Thyroid gland (tissue), 4 donors: ENCODE results near the gene APBB1IP.

Experiments
- POLR2A ChIP-seq, 2 donors: fragments of 450-650 bp; IDR thresholded peaks; one replicate each; pipeline ENCODE4 v1.6.1; 2017; ENCODE audit warnings: antibody characterized with exemption in 2 of 2, mild to moderate bottlenecking in 2 of 2, moderate library complexity in 1 of 2
- TF ChIP-seq, protein P1 (sequence below), 6 experiments: fragments of 200-600 bp in 3 of 6; fragments of 450-650 bp in 3 of 6; sonication (generic) in 3 of 6; IDR thresholded peaks; one replicate each; pipeline ENCODE4 v1.5.1; 2016 to 2019; ENCODE audit warnings: antibody characterized with exemption in 6 of 6, mild to moderate bottlenecking in 2 of 6, inconsistent platforms in 1 of 6, moderate library complexity in 1 of 6

DNA sequence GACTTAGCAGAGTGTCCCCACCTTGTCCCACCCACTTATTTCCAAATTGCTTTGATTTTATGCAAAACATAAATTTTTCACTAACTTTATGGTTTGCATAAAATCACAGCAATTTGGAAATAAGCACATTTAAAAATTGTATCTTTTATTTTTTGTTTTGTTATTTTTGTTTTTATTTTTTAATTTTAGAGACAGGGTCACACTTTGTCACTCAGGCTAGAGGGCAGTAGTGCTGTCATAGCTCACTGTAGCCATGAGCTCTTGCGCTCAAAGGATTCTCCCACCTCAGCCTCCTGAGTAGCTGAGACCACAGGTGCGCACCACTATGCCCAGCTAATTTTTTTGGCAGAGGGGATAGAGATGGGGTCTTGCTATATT, 43.2 kb downstream of the APBB1IP start:
- TF ChIP-seq, protein P1, sequence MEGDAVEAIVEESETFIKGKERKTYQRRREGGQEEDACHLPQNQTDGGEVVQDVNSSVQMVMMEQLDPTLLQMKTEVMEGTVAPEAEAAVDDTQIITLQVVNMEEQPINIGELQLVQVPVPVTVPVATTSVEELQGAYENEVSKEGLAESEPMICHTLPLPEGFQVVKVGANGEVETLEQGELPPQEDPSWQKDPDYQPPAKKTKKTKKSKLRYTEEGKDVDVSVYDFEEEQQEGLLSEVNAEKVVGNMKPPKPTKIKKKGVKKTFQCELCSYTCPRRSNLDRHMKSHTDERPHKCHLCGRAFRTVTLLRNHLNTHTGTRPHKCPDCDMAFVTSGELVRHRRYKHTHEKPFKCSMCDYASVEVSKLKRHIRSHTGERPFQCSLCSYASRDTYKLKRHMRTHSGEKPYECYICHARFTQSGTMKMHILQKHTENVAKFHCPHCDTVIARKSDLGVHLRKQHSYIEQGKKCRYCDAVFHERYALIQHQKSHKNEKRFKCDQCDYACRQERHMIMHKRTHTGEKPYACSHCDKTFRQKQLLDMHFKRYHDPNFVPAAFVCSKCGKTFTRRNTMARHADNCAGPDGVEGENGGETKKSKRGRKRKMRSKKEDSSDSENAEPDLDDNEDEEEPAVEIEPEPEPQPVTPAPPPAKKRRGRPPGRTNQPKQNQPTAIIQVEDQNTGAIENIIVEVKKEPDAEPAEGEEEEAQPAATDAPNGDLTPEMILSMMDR (IDR thresholded peaks at IDR 0.05) = no peak
- TF ChIP-seq POLR2A (IDR thresholded peaks at IDR 0.05) = no peak
